GM12873 (cell line): Measurements from ENCODE around the gene STAG2.

ENCODE experiments used
- TF ChIP-seq, protein P1 (sequence below): IDR thresholded peaks from 2 replicates; pipeline ENCODE4 v1.5.1; 2012; ENCODE audit warnings: low read depth, mild to moderate bottlenecking, moderate library complexity, low read length, control low read depth; ENCODE audit not compliant: insufficient read depth; ENCODE audit errors: missing control alignments

STAG2 gene

GRCh38 chrX:124093222-124093621 lies 131.7 kb downstream of the STAG2 start:
- TF ChIP-seq, protein P1, sequence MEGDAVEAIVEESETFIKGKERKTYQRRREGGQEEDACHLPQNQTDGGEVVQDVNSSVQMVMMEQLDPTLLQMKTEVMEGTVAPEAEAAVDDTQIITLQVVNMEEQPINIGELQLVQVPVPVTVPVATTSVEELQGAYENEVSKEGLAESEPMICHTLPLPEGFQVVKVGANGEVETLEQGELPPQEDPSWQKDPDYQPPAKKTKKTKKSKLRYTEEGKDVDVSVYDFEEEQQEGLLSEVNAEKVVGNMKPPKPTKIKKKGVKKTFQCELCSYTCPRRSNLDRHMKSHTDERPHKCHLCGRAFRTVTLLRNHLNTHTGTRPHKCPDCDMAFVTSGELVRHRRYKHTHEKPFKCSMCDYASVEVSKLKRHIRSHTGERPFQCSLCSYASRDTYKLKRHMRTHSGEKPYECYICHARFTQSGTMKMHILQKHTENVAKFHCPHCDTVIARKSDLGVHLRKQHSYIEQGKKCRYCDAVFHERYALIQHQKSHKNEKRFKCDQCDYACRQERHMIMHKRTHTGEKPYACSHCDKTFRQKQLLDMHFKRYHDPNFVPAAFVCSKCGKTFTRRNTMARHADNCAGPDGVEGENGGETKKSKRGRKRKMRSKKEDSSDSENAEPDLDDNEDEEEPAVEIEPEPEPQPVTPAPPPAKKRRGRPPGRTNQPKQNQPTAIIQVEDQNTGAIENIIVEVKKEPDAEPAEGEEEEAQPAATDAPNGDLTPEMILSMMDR = no peak

DNA sequence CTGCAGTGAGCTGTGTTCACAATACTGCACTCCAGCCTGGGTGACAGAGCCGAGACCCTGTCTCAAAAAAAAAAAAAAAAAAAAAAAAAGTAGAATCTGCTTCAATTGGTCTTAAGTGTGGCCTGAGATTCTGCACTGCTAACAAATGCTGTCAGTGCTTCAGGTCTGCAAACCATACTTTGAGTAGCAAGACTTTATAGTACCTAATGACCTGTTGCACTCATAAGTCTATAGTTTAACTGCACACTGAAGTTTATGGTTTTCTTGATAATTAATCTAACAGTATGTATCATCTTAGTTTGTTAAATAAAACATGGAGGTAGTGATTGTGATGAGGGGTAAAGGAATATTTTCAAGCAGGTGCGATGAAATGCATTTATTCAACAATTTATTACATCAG lies 135.6 kb downstream of the STAG2 start:
- TF ChIP-seq, protein P1 = no peak

GRCh38 chrX:124098089-124098488 lies 136.6 kb downstream of the STAG2 start:
- TF ChIP-seq, protein P1 = peak; percentile 56

DNA sequence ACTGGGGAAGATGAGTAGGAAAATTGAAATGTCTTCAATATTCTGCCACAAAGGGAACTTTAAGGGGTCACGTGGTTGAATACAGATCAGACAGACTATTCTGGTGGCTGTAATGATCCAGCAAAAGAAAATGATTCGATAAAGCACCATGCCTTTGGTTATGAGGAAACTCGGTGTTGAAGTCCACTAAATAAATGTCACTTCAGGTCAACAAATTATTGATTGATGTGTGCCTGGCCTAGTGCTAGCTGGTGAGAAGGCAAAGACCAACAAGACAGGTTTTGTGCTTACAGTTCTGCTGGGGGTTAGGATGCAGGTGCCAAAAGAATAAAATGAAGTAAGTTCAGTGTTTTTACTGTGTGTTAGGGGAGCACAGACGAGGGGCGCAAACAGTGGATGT lies 142.5 kb downstream of the STAG2 start:
- TF ChIP-seq, protein P1 = no peak

DNA sequence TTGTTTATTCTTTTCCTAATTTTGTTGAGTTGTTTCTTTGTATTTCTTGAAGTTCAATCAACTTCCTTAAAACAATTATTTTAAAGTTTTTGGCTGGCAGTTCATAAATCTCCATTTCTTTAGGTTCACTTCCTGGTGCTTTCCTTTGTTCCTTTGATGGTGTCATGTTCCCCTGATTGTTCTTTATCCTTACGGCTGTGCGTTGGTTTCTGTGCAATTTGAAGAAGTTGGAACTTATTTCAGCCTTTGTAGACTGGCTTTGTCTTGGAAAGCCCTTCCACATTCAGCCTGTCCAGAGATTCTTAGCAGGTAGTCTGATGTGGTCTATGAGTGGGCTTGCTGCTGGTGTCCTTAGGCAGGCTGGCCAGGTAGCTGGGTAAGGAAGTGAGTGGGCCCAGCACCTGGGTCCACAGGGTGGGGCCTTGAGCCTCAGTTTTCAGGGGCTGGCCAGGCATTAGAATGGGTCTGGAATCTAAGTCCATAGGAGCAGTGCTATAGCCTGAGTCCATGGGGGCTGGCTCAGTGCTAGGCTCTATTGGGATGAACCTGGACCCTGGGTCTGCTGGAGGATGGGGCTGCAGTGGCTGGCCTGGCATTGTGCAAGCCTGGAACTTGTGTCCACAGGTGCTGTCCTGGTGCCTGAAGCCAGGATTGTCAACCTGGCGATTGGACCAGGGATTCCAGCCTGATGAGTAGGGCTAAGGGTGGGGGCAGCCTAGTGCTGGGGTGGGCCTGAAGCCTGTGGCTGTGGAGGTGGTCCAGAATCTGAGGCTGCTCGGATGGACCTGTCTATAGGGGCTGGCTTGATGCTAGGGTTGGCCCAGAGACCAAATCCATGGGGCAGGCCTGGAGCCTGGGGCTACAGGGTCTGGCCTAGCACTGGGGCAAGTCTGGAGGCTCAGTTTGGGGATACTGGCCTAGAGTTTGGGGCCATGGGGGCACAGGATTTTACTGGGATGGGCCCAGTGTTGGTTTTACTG lies 152.4 kb downstream of the STAG2 start:
- TF ChIP-seq, protein P1 = no peak

GRCh38 chrX:124117325-124117724 lies 155.8 kb downstream of the STAG2 start:
- TF ChIP-seq, protein P1 = no peak

DNA sequence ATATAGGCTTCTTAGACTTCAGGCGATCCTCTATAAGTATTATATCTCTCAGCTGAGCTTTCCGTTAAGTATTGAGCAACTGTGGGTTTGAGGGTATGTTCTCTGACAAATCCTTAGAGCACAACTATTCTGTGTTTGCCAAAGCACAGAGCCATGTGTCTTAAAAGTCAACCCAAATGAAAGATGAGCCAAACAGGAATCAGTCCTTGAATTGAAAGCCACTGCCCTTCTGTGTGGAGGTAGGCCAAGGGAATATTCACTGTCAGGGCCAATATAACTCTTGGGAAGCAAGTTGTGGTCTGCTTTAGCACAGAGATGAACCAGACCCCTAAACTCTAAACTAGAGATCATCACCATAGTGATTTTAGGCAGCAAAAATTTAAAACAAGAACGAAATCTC lies 164.0 kb downstream of the STAG2 start:
- TF ChIP-seq, protein P1 = no peak
